HEK293 (cell line): Measurements from ENCODE around the gene CACNA1G.

Source experiments
- CTCF ChIA-PET: fragments of 350-600 bp; formaldehyde crosslinking; extraction: SDS; loops from one replicate; lab custom pipeline; 2021; ENCODE audit warnings: antibody characterized with exemption; lab: Yijun Ruan, JAX
- POLR2A ChIA-PET: fragments of 300-600 bp; formaldehyde crosslinking; extraction: SDS; loops from one replicate; lab custom pipeline; 2020; ENCODE audit warnings: antibody characterized with exemption, inconsistent platforms; lab: Yijun Ruan, JAX
- H3K27ac ChIP-seq: fragments of 200-500 bp; sonication (Bioruptor generic); 2 replicates; pipeline ENCODE4 v1.5.1; 2014; ENCODE audit warnings: low read depth, low read length, control low read depth, inconsistent platforms; ENCODE audit errors: extremely low read depth
- H3K36me3 ChIP-seq, 2 experiments: fragments of 200-500 bp in 1 of 2; sonication (Bioruptor generic) in 1 of 2; 1 replicate in 1 of 2; 2 replicates in 1 of 2; pipeline ENCODE4 v1.5.1; 2014 to 2017; ENCODE audit warnings: inconsistent platforms in 2 of 2, low read length in 2 of 2; ENCODE audit not compliant: control insufficient read depth in 2 of 2, insufficient read depth in 1 of 2
- H3K4me1 ChIP-seq: fragments of 200-500 bp; sonication (Bioruptor generic); 2 replicates; pipeline ENCODE4 v1.5.1; 2014; ENCODE audit warnings: mild to moderate bottlenecking, low read length, inconsistent platforms; ENCODE audit not compliant: control insufficient read depth, insufficient read depth
- H3K4me3 ChIP-seq: 2 replicates; pipeline ENCODE4 v1.5.1; 2011; ENCODE audit warnings: low read depth, mild to moderate bottlenecking, control low read depth, low read length, moderate library complexity
- H3K9me3 ChIP-seq: fragments of 200-500 bp; sonication (Bioruptor generic); 2 replicates; pipeline ENCODE4 v1.5.1; 2014; ENCODE audit warnings: low read depth, low read length, inconsistent platforms; ENCODE audit not compliant: control insufficient read depth, insufficient read depth
- ELK4 ChIP-seq: IDR thresholded peaks from 2 replicates; pipeline ENCODE4 v1.6.1; 2011; ENCODE audit warnings: mild to moderate bottlenecking, low read depth, low read length, borderline replicate concordance
- GLIS1 ChIP-seq: fragments of 450-650 bp; formaldehyde crosslinking; IDR thresholded peaks from 2 replicates; pipeline ENCODE4 v1.5.1; 2016; ENCODE audit warnings: missing biosample characterization, missing genetic modification characterization
- GLIS2 ChIP-seq: fragments of 450-650 bp; formaldehyde crosslinking; IDR thresholded peaks from 2 replicates; pipeline ENCODE4 v1.5.1; 2016; ENCODE audit warnings: missing biosample characterization, missing genetic modification characterization
- IKZF3 ChIP-seq: fragments of 450-650 bp; IDR thresholded peaks from 2 replicates; pipeline ENCODE4 v1.5.0; 2018; ENCODE audit warnings: missing biosample characterization, mild to moderate bottlenecking, missing genetic modification characterization, moderate library complexity
- KLF7 ChIP-seq: fragments of 450-650 bp; formaldehyde crosslinking; IDR thresholded peaks from 2 replicates; pipeline ENCODE4 v1.5.1; 2016; ENCODE audit warnings: missing biosample characterization, missing genetic modification characterization, borderline replicate concordance
- PRDM10 ChIP-seq: fragments of 450-650 bp; formaldehyde crosslinking; IDR thresholded peaks from 2 replicates; pipeline ENCODE4 v1.5.1; 2016; ENCODE audit warnings: missing biosample characterization, missing genetic modification characterization
- SALL2 ChIP-seq: fragments of 450-650 bp; formaldehyde crosslinking; IDR thresholded peaks from 2 replicates; pipeline ENCODE4 v1.5.0; 2017; ENCODE audit warnings: missing biosample characterization, mild to moderate bottlenecking, missing genetic modification characterization, borderline replicate concordance
- ZBTB49 ChIP-seq: fragments of 450-650 bp; formaldehyde crosslinking; IDR thresholded peaks from 2 replicates; pipeline ENCODE4 v1.5.1; 2016; ENCODE audit warnings: missing biosample characterization, missing genetic modification characterization, low read depth
- ZBTB8A ChIP-seq: fragments of 450-650 bp; formaldehyde crosslinking; IDR thresholded peaks from 2 replicates; pipeline ENCODE4 v1.5.1; 2016; ENCODE audit warnings: missing biosample characterization, missing genetic modification characterization
- ZNF114 ChIP-seq: fragments of 450-650 bp; formaldehyde crosslinking; IDR thresholded peaks from 2 replicates; pipeline ENCODE4 v1.5.0; 2017; ENCODE audit warnings: missing biosample characterization, missing genetic modification characterization
- ZNF133 ChIP-seq: fragments of 450-650 bp; formaldehyde crosslinking; IDR thresholded peaks from 2 replicates; pipeline ENCODE4 v1.5.1; 2016; ENCODE audit warnings: missing biosample characterization, missing genetic modification characterization
- ZNF16 ChIP-seq: fragments of 450-650 bp; formaldehyde crosslinking; IDR thresholded peaks from 2 replicates; pipeline ENCODE4 v1.5.1; 2016; ENCODE audit warnings: low read depth, missing biosample characterization, missing genetic modification characterization
- ZNF223 ChIP-seq: fragments of 450-650 bp; formaldehyde crosslinking; IDR thresholded peaks from 2 replicates; pipeline ENCODE4 v1.5.1; 2016; ENCODE audit warnings: missing biosample characterization, missing genetic modification characterization
- ZNF335 ChIP-seq: fragments of 450-650 bp; formaldehyde crosslinking; conservative IDR thresholded peaks from 2 replicates; pipeline ENCODE4 v1.5.1; 2016; ENCODE audit warnings: missing biosample characterization, missing genetic modification characterization
- ZNF366 ChIP-seq: fragments of 450-650 bp; formaldehyde crosslinking; conservative IDR thresholded peaks from 2 replicates; pipeline ENCODE4 v1.5.1; 2016; ENCODE audit warnings: missing biosample characterization, missing genetic modification characterization
- ZNF394 ChIP-seq: fragments of 450-650 bp; formaldehyde crosslinking; IDR thresholded peaks from 2 replicates; pipeline ENCODE4 v1.5.1; 2016; ENCODE audit warnings: missing biosample characterization, missing genetic modification characterization, mild to moderate bottlenecking, moderate library complexity, borderline replicate concordance
- ZNF473 ChIP-seq: fragments of 450-650 bp; formaldehyde crosslinking; IDR thresholded peaks from 2 replicates; pipeline ENCODE4 v1.5.1; 2017; ENCODE audit warnings: missing biosample characterization, missing genetic modification characterization
- ZNF501 ChIP-seq: fragments of 450-650 bp; formaldehyde crosslinking; IDR thresholded peaks from 2 replicates; pipeline ENCODE4 v1.5.1; 2016; ENCODE audit warnings: missing biosample characterization, missing genetic modification characterization
- ZNF549 ChIP-seq: fragments of 450-650 bp; IDR thresholded peaks from 2 replicates; pipeline ENCODE4 v1.5.1; 2018; ENCODE audit warnings: missing biosample characterization, missing genetic modification characterization, mild to moderate bottlenecking, inconsistent platforms, moderate library complexity

Gene CACNA1G

DNA sequence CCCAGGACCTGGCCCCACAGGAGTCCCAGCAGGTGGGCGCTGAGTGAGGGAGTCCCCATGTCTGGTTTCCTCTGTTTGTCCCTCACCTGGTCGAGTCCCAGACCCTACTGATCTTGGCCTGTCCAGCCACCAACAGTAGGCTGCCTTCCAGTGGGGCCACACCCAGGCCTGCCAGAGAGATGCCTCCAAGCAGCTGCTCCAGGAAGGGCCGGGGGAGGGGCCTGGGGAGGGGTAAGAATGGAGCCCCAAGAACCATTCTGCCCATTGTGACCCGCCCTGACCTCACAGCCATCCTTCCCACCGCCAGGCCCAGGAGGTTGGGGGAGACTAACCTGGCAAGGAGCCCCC, 12.8 kb upstream of the CACNA1G start:
- ChIA-PET CTCF (interaction anchor here (0.6 to 7.4 kb wide), 9 partner anchors 46 to 830 kb away, joined by 3 to 231 read pairs (median 4); no protein-coding TSS in a partner anchor), POLR2A (interaction anchor here (0.6 to 1.4 kb wide), 3 partner anchors 12 to 77 kb away, joined by 3 to 4 read pairs (median 4); partner anchors contain the start of gene CACNA1G)
- H3K9me3 ChIP-seq = no peaks in the 10 kb centered on the region
- TF ChIP-seq GLIS1 (tag by site-specific recombination) (peak; percentile 33), ZBTB49 (tag by site-specific recombination) (no peak)
- peak overlapping the region; percentile 73 for H3K27ac ChIP-seq
- peaks cover 0 to 21% of the 10 kb centered on the region in 2 experiments; a peak in 2 of 3 replicates for H3K36me3 ChIP-seq
- no peak overlapping the region for H3K4me3 ChIP-seq
- peaks cover 11% of the 10 kb centered on the region for H3K4me1 ChIP-seq

DNA sequence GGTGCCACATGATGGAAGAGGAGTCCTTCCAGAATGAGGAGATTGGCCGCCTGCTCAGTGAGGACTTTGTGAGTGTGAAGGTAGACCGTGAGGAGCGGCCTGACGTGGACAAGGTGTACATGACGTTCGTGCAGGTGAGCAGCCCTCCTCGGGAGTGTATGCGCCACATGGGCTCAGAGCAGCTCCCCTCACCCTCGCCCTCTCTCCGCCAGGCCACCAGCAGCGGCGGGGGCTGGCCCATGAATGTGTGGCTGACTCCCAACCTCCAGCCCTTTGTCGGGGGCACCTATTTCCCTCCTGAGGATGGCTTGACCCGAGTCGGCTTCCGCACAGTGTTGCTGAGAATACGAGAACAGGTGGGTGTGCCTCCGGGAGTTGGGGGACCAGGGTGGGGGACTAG, 11.7 kb upstream of the CACNA1G start:
- CTCF ChIA-PET = interaction anchor here (0.7 to 7.4 kb wide), 6 partner anchors 78 to 292 kb away, joined by 3 to 231 read pairs (median 30); no protein-coding TSS in a partner anchor
- Histone ChIP-seq H3K4me1 (peaks cover 8% of the 10 kb centered on the region), H3K9me3 (no peaks in the 10 kb centered on the region)

More for the DNA sequence above, 11.7 kb upstream of the CACNA1G start:
- POLR2A ChIA-PET = interaction anchor here (0.6 to 2.5 kb wide), 3 partner anchors 11 to 77 kb away, joined by 3 to 13 read pairs (median 4); partner anchors contain the start of gene CACNA1G
- Histone ChIP-seq H3K27ac (no peak overlapping the region), H3K4me3 (no peak overlapping the region)
- no peak for TF ChIP-seq ZNF335 (tag by site-specific recombination)
- TF ChIP-seq ELK4 = no peak
- no peak for TF ChIP-seq ZNF114 (tag by site-specific recombination)
- no peak for TF ChIP-seq ZNF133 (tag by site-specific recombination)
- no peak for TF ChIP-seq GLIS2 (tag by site-specific recombination)
- no peak for TF ChIP-seq ZNF501 (tag by site-specific recombination)
- TF ChIP-seq KLF7 = no peak
- TF ChIP-seq ZNF473 (tag by site-specific recombination) = no peak
- TF ChIP-seq ZNF16 (tag by site-specific recombination) = no peak
- TF ChIP-seq ZNF394 (tag by site-specific recombination) = no peak
- no peak for TF ChIP-seq PRDM10 (tag by site-specific recombination)
- TF ChIP-seq ZNF366 (tag by site-specific recombination) = no peak
- TF ChIP-seq SALL2 (tag by site-specific recombination) = no peak
- no peak for TF ChIP-seq ZNF223 (tag by site-specific recombination)
- TF ChIP-seq ZNF549 = no peak
- TF ChIP-seq ZBTB8A = no peak
- TF ChIP-seq IKZF3 (tag by site-specific recombination) = no peak
- TF ChIP-seq, all 188 proteins: peak for 0
- peaks cover 0 to 21% of the 10 kb centered on the region in 2 experiments; a peak in 2 of 3 replicates for H3K36me3 ChIP-seq
